Activated CD4-positive, alpha-beta T cell treated with anti-CD3 and anti-CD28 coated beads for 24 hours (primary cell): ENCODE data around the gene RRAS2.
A peak's percentile ranks its signal among the peaks of the same experiment; 100 is the strongest.
"Not testable (repeated sequence)": the region's sequence is repeated elsewhere in the genome, so short reads cannot be mapped to it uniquely, and the experiment has no call there.

Experiments
- DNase-seq, 2 donors: peaks; one replicate each; pipeline ENCODE4 v3.0.0-alpha.2; 2020; ENCODE audit warnings: low read depth in 2 of 2

The RRAS2 gene

GRCh38 chr11:14371249-14371648 is 12.3 kb upstream of the RRAS2 start:
- no peak for DNase-seq

- no peak for DNase-seq
Observed at GRCh38 chr11:14370496-14370895, 11.5 kb upstream of the RRAS2 start.

- no peak for DNase-seq
Observed at GRCh38 chr11:14369598-14369997, 10.6 kb upstream of the RRAS2 start.

- DNase-seq: no peak
Observed at GRCh38 chr11:14366936-14367335, 8.0 kb upstream of the RRAS2 start.

- DNase-seq: no peak
Observed at GRCh38 chr11:14364322-14364721, 5.3 kb upstream of the RRAS2 start.

- no peak for DNase-seq
Observed at GRCh38 chr11:14362611-14363010, 3.6 kb upstream of the RRAS2 start.

- DNase-seq: no peak
Observed at GRCh38 chr11:14361951-14362350, 3.0 kb upstream of the RRAS2 start.

- no peak for DNase-seq
Observed at GRCh38 chr11:14360976-14361375, 2.0 kb upstream of the RRAS2 start.

GRCh38 chr11:14359501-14360031 is 583 bp upstream of the RRAS2 start:
- DNase-seq: no peak

GRCh38 chr11:14357881-14358728 is 878 bp downstream of the RRAS2 start:
- peak in 1 of 2 donors; percentile 18 for DNase-seq

- DNase-seq: no peak
Observed at GRCh38 chr11:14356342-14356741, 2.6 kb downstream of the RRAS2 start.

GRCh38 chr11:14354604-14355003 is 4.4 kb downstream of the RRAS2 start:
- DNase-seq: not testable (repeated sequence)

- no peak for DNase-seq
Observed at GRCh38 chr11:14350716-14351238, 8.2 kb downstream of the RRAS2 start.

- no peak for DNase-seq
Observed at GRCh38 chr11:14350215-14350614, 8.8 kb downstream of the RRAS2 start.

- no peak for DNase-seq
Observed at GRCh38 chr11:14347991-14348390, 11.0 kb downstream of the RRAS2 start.

GRCh38 chr11:14347494-14347893 is 11.5 kb downstream of the RRAS2 start:
- no peak for DNase-seq

- DNase-seq: no peak
Observed at GRCh38 chr11:14346303-14346955, 12.6 kb downstream of the RRAS2 start.

- no peak for DNase-seq
Observed at GRCh38 chr11:14345668-14346067, 13.3 kb downstream of the RRAS2 start.

- DNase-seq: not testable (repeated sequence)
Observed at GRCh38 chr11:14345016-14345415, 14.0 kb downstream of the RRAS2 start.

GRCh38 chr11:14342906-14343305 is 16.1 kb downstream of the RRAS2 start:
- no peak for DNase-seq

GRCh38 chr11:14341968-14342367 is 17.0 kb downstream of the RRAS2 start:
- DNase-seq: no peak

GRCh38 chr11:14340721-14341120 is 18.3 kb downstream of the RRAS2 start:
- DNase-seq: no peak

GRCh38 chr11:14339356-14339755 is 19.6 kb downstream of the RRAS2 start:
- DNase-seq: no peak
